Fibroblast of lung (primary cell): ENCODE measurements around the gene RPS15. TPM values are rescaled to one million over a fixed set of nuclear protein-coding genes. Genes with fewer than 3 reads are reported as not detected.

ENCODE experiments used
- DNase-seq, 2 donors: peaks; one replicate each; pipeline versions ENCODE4 v3.0.0 to v3.0.0-alpha.2; 2010; ENCODE audit warnings: low read depth in 2 of 2
- H2AFZ ChIP-seq: 2 replicates; pipeline ENCODE4 v1.5.1; 2012; ENCODE audit warnings: low read length, control low read depth, inconsistent platforms
- H3K27ac ChIP-seq: 2 replicates; pipeline ENCODE4 v1.5.1; 2011; ENCODE audit warnings: low read length, control low read depth; ENCODE audit not compliant: insufficient read depth
- H3K27me3 ChIP-seq: 2 replicates; pipeline ENCODE4 v1.5.1; 2011; ENCODE audit warnings: mild to moderate bottlenecking, low read length; ENCODE audit not compliant: control insufficient read depth, insufficient read depth
- H3K36me3 ChIP-seq: 2 replicates; pipeline ENCODE4 v1.5.1; 2011; ENCODE audit warnings: low read length; ENCODE audit not compliant: control insufficient read depth, insufficient read depth
- H3K4me1 ChIP-seq: 2 replicates; pipeline ENCODE4 v1.5.1; 2011; ENCODE audit warnings: low read length; ENCODE audit not compliant: control insufficient read depth, insufficient read depth; ENCODE audit errors: extremely low read depth
- H3K4me2 ChIP-seq: 2 replicates; pipeline ENCODE4 v1.5.1; 2011; ENCODE audit warnings: low read length, control low read depth; ENCODE audit not compliant: insufficient read depth; ENCODE audit errors: extremely low read depth
- H3K4me3 ChIP-seq, 4 experiments: fragments of 200-600 bp in 1 of 4; sonication (generic) in 1 of 4; replicated peaks in 1 of 4; 2 replicates each; pipeline ENCODE4 v1.5.1; 2011 to 2016; ENCODE audit warnings: low read length in 4 of 4, low read depth in 3 of 4, mild to moderate bottlenecking in 3 of 4, control low read depth in 2 of 4, inconsistent platforms in 1 of 4, mixed read lengths in 1 of 4; ENCODE audit not compliant: insufficient read depth in 1 of 4; ENCODE audit errors: control extremely low read depth in 1 of 4
- H3K79me2 ChIP-seq: 2 replicates; pipeline ENCODE4 v1.5.1; 2012; ENCODE audit warnings: mild to moderate bottlenecking, low read length, inconsistent platforms; ENCODE audit not compliant: control insufficient read depth, insufficient read depth
- H3K9ac ChIP-seq: 2 replicates; pipeline ENCODE4 v1.5.1; 2011; ENCODE audit warnings: mild to moderate bottlenecking, low read length, control low read depth; ENCODE audit not compliant: insufficient read depth
- H3K9me3 ChIP-seq: 2 replicates; pipeline ENCODE4 v1.5.1; 2012; ENCODE audit warnings: low read depth, low read length; ENCODE audit not compliant: control insufficient read depth, insufficient read depth
- H4K20me1 ChIP-seq: 2 replicates; pipeline ENCODE4 v1.5.1; 2011; ENCODE audit warnings: low read length; ENCODE audit not compliant: control insufficient read depth, insufficient read depth; ENCODE audit errors: extremely low read depth
- CTCF ChIP-seq, 2 donors: IDR thresholded peaks in 1 of 2; conservative IDR thresholded peaks in 1 of 2; 1 replicate in 1 of 2; 2 replicates in 1 of 2; pipeline ENCODE4 v1.5.1; 2011 to 2012; ENCODE audit warnings: low read length in 2 of 2, control low read depth in 1 of 2, inconsistent platforms in 1 of 2, low read depth in 1 of 2, mild to moderate bottlenecking in 1 of 2
- EZH2 ChIP-seq: IDR thresholded peaks from 2 replicates; pipeline ENCODE4 v1.5.1; 2012; ENCODE audit warnings: low read length, control low read depth, mild to moderate bottlenecking; ENCODE audit errors: missing control alignments
- polyA plus RNA-seq, 2 donors: library from polyadenylated mRNA; depleted of rRNA in 1 of 2; stranded (reverse) in 1 of 2; unstranded in 1 of 2; fragments of >200 nt; gene quantifications; 2 replicates each; pipeline ENCODE4 v1.2.1, GENCODE V29; 2011 to 2012; ENCODE audit warnings: missing spikeins in 1 of 2
- total RNA-seq: library from RNA; depleted of rRNA; stranded (reverse); fragments of >200 nt; gene quantifications from 2 replicates; pipeline ENCODE4 v1.2.1, GENCODE V29; 2014

The RPS15 gene
- total and polyA plus RNA-seq, 2 donors (not counting 1 experiment from before 2014, with no cell fraction given), result 369 to 878 TPM

GRCh38 chr19:1396768-1397679 is 41.2 kb upstream of the RPS15 start:
- no peak for DNase-seq

GRCh38 chr19:1397838-1398237 is 40.4 kb upstream of the RPS15 start:
- Histone ChIP-seq H3K9me3 (no peaks in the 10 kb centered on the region), H3K4me2 (no peak overlapping the region)
- TF ChIP-seq EZH2, result no peak
- no peak for TF ChIP-seq CTCF (conservative IDR thresholded peaks at IDR 0.05 in 1 of 2, IDR thresholded peaks at IDR 0.05 in 1 of 2; ENCODE audit: low read depth in 1 of 2, low read length in 2 of 2)

More at GRCh38 chr19:1396768-1397679, 41.2 kb upstream of the RPS15 start:
- H3K79me2 ChIP-seq, result no peaks in the 10 kb centered on the region
- H3K27ac ChIP-seq, result no peak overlapping the region
- H3K9ac ChIP-seq, result no peak overlapping the region
- H3K4me1 ChIP-seq, result no peaks in the 10 kb centered on the region
- H3K27me3 ChIP-seq, result no peaks in the 10 kb centered on the region
- no peaks in the 10 kb centered on the region for H3K9me3 ChIP-seq
- H3K36me3 ChIP-seq, result no peaks in the 10 kb centered on the region
- H4K20me1 ChIP-seq, result no peaks in the 10 kb centered on the region
- no peak for TF ChIP-seq EZH2
- TF ChIP-seq CTCF (conservative IDR thresholded peaks at IDR 0.05 in 1 of 2, IDR thresholded peaks at IDR 0.05 in 1 of 2; ENCODE audit: low read depth in 1 of 2, low read length in 2 of 2), result no peak
- H3K4me2 ChIP-seq, result no peak overlapping the region
- no peak overlapping the region for H2AFZ ChIP-seq
- H3K4me3 ChIP-seq, result no peak overlapping the region

GRCh38 chr19:1399079-1399478 is 39.1 kb upstream of the RPS15 start:
- H2AFZ ChIP-seq, result no peak overlapping the region
- H3K9me3 ChIP-seq, result no peaks in the 10 kb centered on the region
- H3K27ac ChIP-seq, result no peak overlapping the region
- H3K36me3 ChIP-seq, result no peaks in the 10 kb centered on the region
- no peak overlapping the region for H3K4me3 ChIP-seq
- no peaks in the 10 kb centered on the region for H3K79me2 ChIP-seq
- H3K9ac ChIP-seq, result no peak overlapping the region
- TF ChIP-seq CTCF (conservative IDR thresholded peaks at IDR 0.05 in 1 of 2, IDR thresholded peaks at IDR 0.05 in 1 of 2; ENCODE audit: low read depth in 1 of 2, low read length in 2 of 2), result no peak
- no peak for TF ChIP-seq EZH2
- no peak for DNase-seq
- no peak overlapping the region for H3K4me2 ChIP-seq
- H3K4me1 ChIP-seq, result no peaks in the 10 kb centered on the region
- H3K27me3 ChIP-seq, result no peaks in the 10 kb centered on the region
- H4K20me1 ChIP-seq, result no peaks in the 10 kb centered on the region

More at GRCh38 chr19:1397838-1398237, 40.4 kb upstream of the RPS15 start:
- Histone ChIP-seq H3K36me3 (no peaks in the 10 kb centered on the region), H4K20me1 (no peaks in the 10 kb centered on the region), H3K27me3 (no peaks in the 10 kb centered on the region), H3K4me1 (no peaks in the 10 kb centered on the region), H3K79me2 (no peaks in the 10 kb centered on the region), H3K9ac (no peak overlapping the region), H3K4me3 (no peak overlapping the region), H2AFZ (no peak overlapping the region), H3K27ac (no peak overlapping the region)
- DNase-seq, result no peak
